ENCODE data around the gene HOGA1.

DNA sequence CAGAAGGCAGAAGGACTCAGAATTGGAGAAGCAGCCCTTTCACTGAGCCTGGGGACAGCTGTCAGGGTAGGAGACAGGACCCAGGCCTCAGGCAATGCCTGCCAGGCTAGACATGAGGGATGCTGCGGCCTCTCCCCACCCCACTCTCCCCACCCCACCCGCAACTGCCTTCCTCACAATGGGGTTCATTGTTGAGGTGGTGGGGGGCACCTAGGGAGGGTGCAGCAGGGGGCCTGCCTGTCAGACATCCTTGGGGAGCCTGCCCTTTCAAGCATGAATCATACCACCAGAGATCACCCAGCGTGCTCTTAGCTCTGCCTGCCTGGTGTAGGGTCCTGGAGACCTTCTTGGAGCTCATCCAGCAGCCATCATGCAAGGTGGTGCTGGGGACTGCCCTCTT is 5.3 kb downstream of the HOGA1 start, which contains the start of gene C10orf62:
- TF ChIP-seq, protein P1, sequence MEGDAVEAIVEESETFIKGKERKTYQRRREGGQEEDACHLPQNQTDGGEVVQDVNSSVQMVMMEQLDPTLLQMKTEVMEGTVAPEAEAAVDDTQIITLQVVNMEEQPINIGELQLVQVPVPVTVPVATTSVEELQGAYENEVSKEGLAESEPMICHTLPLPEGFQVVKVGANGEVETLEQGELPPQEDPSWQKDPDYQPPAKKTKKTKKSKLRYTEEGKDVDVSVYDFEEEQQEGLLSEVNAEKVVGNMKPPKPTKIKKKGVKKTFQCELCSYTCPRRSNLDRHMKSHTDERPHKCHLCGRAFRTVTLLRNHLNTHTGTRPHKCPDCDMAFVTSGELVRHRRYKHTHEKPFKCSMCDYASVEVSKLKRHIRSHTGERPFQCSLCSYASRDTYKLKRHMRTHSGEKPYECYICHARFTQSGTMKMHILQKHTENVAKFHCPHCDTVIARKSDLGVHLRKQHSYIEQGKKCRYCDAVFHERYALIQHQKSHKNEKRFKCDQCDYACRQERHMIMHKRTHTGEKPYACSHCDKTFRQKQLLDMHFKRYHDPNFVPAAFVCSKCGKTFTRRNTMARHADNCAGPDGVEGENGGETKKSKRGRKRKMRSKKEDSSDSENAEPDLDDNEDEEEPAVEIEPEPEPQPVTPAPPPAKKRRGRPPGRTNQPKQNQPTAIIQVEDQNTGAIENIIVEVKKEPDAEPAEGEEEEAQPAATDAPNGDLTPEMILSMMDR (IDR thresholded peaks at IDR 0.05) = no peak
- TF ChIP-seq POLR2A (IDR thresholded peaks at IDR 0.05) = no peak

All from adrenal gland (tissue), 5 donors.